GM18873 (cell line): ENCODE results near the gene WDR33.
"Not testable (repeated sequence)": the region's sequence is repeated elsewhere in the genome, so short reads cannot be mapped to it uniquely, and the experiment has no call there.

Experiments used
- ATAC-seq: cut with Tn5 transposase; IDR thresholded peaks from one replicate; pipeline ENCODE4 v1.9.1; 2021; ENCODE audit warnings: mild to moderate bottlenecking, moderate library complexity, moderate number of reproducible peaks; ENCODE audit not compliant: unreplicated experiment, low FRiP score

The WDR33 gene

GRCh38 chr2:127810619-127811396, at the start of gene WDR33:
Gene WDR33, minus strand, starts transcription at chr2:127811171. Its CDS starts 40,190 bp downstream, at chr2:127770981.
- peak; percentile 96 for ATAC-seq

GRCh38 chr2:127860130-127860529, 49.2 kb upstream of the WDR33 start:
- ATAC-seq: no peak

- no peak for ATAC-seq
These were observed 48.7 kb upstream of the WDR33 start for GRCh38 chr2:127859712-127860085.

GRCh38 chr2:127857265-127857808, 46.4 kb upstream of the WDR33 start:
- peak; percentile 4 for ATAC-seq

- no peak for ATAC-seq
These were observed 42.7 kb upstream of the WDR33 start for GRCh38 chr2:127853671-127854070.

GRCh38 chr2:127852388-127852787, 41.4 kb upstream of the WDR33 start:
- no peak for ATAC-seq

- no peak for ATAC-seq
These were observed 37.0 kb upstream of the WDR33 start for GRCh38 chr2:127847931-127848330.

GRCh38 chr2:127844973-127845372, 34.0 kb upstream of the WDR33 start:
- ATAC-seq: no peak

- no peak for ATAC-seq
These were observed 32.7 kb upstream of the WDR33 start for GRCh38 chr2:127843677-127844076.

- no peak for ATAC-seq
These were observed 30.7 kb upstream of the WDR33 start for GRCh38 chr2:127841466-127842178.

- no peak for ATAC-seq
These were observed 29.9 kb upstream of the WDR33 start for GRCh38 chr2:127840893-127841292.

GRCh38 chr2:127834951-127835350, 24.0 kb upstream of the WDR33 start:
- no peak for ATAC-seq

GRCh38 chr2:127829845-127830246, 18.9 kb upstream of the WDR33 start:
- ATAC-seq: peak; percentile 97

GRCh38 chr2:127826708-127827107, 15.7 kb upstream of the WDR33 start:
- not testable (repeated sequence) for ATAC-seq

GRCh38 chr2:127826047-127826446, 15.1 kb upstream of the WDR33 start:
- no peak for ATAC-seq

GRCh38 chr2:127820080-127820668, 9.2 kb upstream of the WDR33 start:
- no peak for ATAC-seq

- ATAC-seq: no peak
These were observed 7.9 kb upstream of the WDR33 start for GRCh38 chr2:127818794-127819425.

GRCh38 chr2:127818241-127818640, 7.3 kb upstream of the WDR33 start:
- no peak for ATAC-seq

GRCh38 chr2:127814677-127815076, 3.7 kb upstream of the WDR33 start:
- ATAC-seq: no peak

GRCh38 chr2:127812441-127812840, 1.5 kb upstream of the WDR33 start:
- not testable (repeated sequence) for ATAC-seq
